ENCODE measurements around the gene OR2Z1.

Gene OR2Z1, protein sequence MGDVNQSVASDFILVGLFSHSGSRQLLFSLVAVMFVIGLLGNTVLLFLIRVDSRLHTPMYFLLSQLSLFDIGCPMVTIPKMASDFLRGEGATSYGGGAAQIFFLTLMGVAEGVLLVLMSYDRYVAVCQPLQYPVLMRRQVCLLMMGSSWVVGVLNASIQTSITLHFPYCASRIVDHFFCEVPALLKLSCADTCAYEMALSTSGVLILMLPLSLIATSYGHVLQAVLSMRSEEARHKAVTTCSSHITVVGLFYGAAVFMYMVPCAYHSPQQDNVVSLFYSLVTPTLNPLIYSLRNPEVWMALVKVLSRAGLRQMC

DNA sequence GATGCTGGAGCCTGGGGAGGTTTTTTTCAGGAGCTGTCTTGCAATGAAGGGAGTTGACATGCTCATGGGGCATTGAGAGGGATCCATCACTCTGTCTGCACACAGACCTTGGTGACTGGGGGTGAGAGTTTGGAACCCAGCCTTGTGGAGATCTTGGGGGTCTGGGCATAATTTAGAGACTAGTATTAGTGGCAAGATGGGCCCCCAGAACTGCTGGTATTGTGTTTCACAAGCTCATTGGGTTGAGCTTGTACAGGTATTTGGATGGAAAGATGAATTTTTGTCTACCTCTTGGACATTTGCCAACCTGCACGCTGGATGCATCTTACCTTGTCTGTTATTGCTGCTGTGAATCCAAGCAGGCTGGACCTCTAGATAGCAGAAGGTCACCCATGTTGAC lies at the start of gene OR2Z1:
OR2Z1 (plus strand) TSS at position 301 of the 400 bp plus-strand sequence. CDS start 9,395 bp downstream, outside the sequence.
- Histone ChIP-seq H3K9ac (ENCODE audit: low read depth in 1 of 2, low read length in 2 of 2) (no peak within 1 kb of the TSS), H3K27me3 (ENCODE audit: control insufficient read depth in 1 of 2, insufficient read depth in 2 of 2, low read length in 2 of 2) (no peaks in the 10 kb centered on the region), H3K27ac (ENCODE audit: low read depth, low read length) (no peak within 1 kb of the TSS), H3K4me1 (ENCODE audit: control insufficient read depth in 1 of 2, insufficient read depth in 2 of 2, low read length in 2 of 2) (no peaks in the 10 kb centered on the region), H3K36me3 (ENCODE audit: control insufficient read depth in 1 of 2, insufficient read depth in 2 of 2, low read length in 2 of 2) (no peaks in the 10 kb centered on the region), H3K4me3 (ENCODE audit: low read depth in 1 of 2, low read length in 2 of 2) (no peak within 1 kb of the TSS), H3K9me3 (ENCODE audit: control insufficient read depth in 1 of 2, low read length in 2 of 2) (no peaks in the 10 kb centered on the region)

DNA sequence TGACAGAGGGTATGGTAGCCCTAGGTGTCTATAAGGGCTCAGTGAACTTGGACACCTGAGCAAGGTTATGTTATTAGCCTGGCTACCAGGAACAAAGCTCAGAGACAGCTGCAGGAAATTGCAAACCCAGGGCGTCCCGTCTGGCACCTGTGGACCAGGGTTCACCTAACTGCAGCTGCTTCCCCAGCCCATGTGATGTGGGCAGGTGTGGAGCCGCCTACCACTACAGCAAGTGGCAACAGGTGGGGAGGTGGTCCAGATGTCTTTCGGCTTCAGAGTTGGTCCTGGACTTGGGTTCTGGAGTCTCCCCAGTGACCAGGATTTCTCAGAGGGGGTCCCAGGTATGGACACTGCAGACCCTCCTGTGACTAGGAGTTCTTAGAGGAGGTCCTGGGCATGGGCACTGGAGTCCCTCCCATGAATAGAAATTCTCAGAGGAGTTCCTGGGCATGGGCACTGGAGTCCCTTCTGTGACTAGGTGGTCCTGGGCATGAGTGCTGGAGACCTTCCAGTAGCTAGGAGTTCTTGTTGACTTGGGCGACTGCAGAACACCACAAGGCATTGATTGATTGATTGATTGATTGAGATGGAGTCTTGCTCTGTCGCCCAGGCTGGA lies 48.0 kb upstream of the OR2Z1 start:
- Histone ChIP-seq H3K27ac (ENCODE audit: low read depth, low read length) (no peak overlapping the region), H3K9ac (ENCODE audit: low read depth in 1 of 2, low read length in 2 of 2) (no peak overlapping the region), H3K4me3 (ENCODE audit: low read depth in 1 of 2, low read length in 2 of 2) (no peak overlapping the region), H3K27me3 (ENCODE audit: control insufficient read depth in 1 of 2, insufficient read depth in 2 of 2, low read length in 2 of 2) (no peaks in the 10 kb centered on the region), H3K9me3 (ENCODE audit: control insufficient read depth in 1 of 2, low read length in 2 of 2) (peaks cover 0 to 3% of the 10 kb centered on the region in 2 donors), H3K36me3 (ENCODE audit: control insufficient read depth in 1 of 2, insufficient read depth in 2 of 2, low read length in 2 of 2) (no peaks in the 10 kb centered on the region), H3K4me1 (ENCODE audit: control insufficient read depth in 1 of 2, insufficient read depth in 2 of 2, low read length in 2 of 2) (no peaks in the 10 kb centered on the region)

DNA sequence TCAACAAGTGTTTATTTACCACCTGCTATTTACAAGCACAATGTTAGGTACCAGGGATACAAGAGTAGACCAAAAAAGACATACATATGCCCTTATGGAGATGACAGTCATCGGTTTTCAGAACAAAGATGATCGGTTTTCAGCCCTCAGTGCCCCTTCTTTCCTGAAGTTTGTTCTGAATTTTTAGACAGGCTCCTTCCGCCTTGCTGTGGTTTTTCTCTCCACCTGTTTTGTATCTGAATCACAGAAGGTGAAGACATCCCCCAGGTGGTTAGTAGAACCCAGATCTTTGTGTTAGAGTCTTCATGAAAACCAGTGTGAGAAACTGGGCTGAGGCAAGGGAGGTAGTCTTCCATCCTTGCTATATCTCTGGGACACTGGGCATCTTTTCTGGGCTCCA lies 46.4 kb upstream of the OR2Z1 start:
- Histone ChIP-seq H3K4me3 (ENCODE audit: low read depth in 1 of 2, low read length in 2 of 2) (no peak overlapping the region), H3K36me3 (ENCODE audit: control insufficient read depth in 1 of 2, insufficient read depth in 2 of 2, low read length in 2 of 2) (no peaks in the 10 kb centered on the region), H3K9me3 (ENCODE audit: control insufficient read depth in 1 of 2, low read length in 2 of 2) (peaks cover 0 to 3% of the 10 kb centered on the region in 2 donors), H3K27ac (ENCODE audit: low read depth, low read length) (no peak overlapping the region), H3K27me3 (ENCODE audit: control insufficient read depth in 1 of 2, insufficient read depth in 2 of 2, low read length in 2 of 2) (no peaks in the 10 kb centered on the region), H3K9ac (ENCODE audit: low read depth in 1 of 2, low read length in 2 of 2) (no peak overlapping the region), H3K4me1 (ENCODE audit: control insufficient read depth in 1 of 2, insufficient read depth in 2 of 2, low read length in 2 of 2) (no peaks in the 10 kb centered on the region)

DNA sequence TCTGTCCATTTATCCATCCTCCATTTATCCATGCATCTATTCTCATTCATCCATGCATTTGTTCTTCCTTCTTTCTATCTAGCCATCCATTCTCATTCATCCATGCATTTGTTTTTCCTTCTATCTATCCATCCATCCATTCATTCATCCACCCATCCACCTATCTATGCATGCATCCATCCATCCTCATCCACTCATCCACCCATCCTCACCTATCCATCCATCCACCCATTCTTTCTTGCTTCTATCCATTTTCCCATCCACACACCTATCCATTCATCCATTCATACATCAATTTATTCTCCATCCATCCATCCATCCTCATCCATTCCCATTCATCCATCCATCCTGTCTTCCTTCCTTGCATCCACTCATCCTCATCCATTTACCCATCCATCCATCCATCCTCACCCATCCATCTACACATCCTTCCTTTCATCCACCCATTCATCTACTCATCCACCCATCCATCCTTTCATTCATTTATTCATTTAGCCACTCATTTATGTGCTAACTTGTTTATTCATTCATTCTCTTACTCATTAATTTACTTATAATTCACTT lies 43.1 kb upstream of the OR2Z1 start:
- H3K9me3 ChIP-seq (ENCODE audit: control insufficient read depth in 1 of 2, low read length in 2 of 2), result peaks cover 0 to 3% of the 10 kb centered on the region in 2 donors
- no peak overlapping the region for H3K27ac ChIP-seq (ENCODE audit: low read depth, low read length)
- no peaks in the 10 kb centered on the region for H3K36me3 ChIP-seq (ENCODE audit: control insufficient read depth in 1 of 2, insufficient read depth in 2 of 2, low read length in 2 of 2)
- no peak overlapping the region for H3K9ac ChIP-seq (ENCODE audit: low read depth in 1 of 2, low read length in 2 of 2)
- H3K27me3 ChIP-seq (ENCODE audit: control insufficient read depth in 1 of 2, insufficient read depth in 2 of 2, low read length in 2 of 2), result no peaks in the 10 kb centered on the region
- H3K4me1 ChIP-seq (ENCODE audit: control insufficient read depth in 1 of 2, insufficient read depth in 2 of 2, low read length in 2 of 2), result no peaks in the 10 kb centered on the region
- no peak overlapping the region for H3K4me3 ChIP-seq (ENCODE audit: low read depth in 1 of 2, low read length in 2 of 2)

DNA sequence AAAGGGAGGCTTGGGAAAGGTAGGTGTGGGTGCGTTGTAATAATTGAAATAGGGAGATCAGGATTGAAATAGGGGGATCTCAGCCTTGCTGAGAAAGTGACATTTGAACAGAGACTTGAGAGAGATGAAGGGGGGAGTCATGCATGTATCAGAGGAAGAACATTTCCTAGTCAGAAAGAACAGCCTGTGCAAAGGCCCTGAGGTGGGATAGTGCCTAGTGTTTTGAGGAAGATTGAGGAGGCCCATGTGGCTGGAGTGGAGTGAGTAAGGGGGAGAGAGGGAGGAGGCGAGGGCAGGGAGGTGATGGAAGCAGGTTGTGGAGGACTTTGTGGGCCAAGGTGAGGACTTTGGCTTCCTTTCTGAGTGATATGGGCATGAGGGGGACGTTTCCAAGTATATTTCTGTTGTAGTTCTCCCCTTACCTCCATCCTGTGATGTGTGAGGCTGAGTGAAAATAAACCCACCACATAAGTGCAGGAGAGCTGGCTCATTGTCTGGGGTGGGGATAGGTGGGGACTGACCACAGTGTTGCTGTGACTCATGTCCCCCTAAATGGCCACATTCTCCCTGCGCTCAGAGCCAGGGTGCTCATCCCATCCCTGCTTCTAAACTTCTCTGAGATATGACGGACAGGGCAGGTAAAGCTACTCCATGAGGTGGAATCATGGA lies 40.6 kb upstream of the OR2Z1 start:
- no peaks in the 10 kb centered on the region for H3K36me3 ChIP-seq (ENCODE audit: control insufficient read depth in 1 of 2, insufficient read depth in 2 of 2, low read length in 2 of 2)
- H3K4me1 ChIP-seq (ENCODE audit: control insufficient read depth in 1 of 2, insufficient read depth in 2 of 2, low read length in 2 of 2), result no peaks in the 10 kb centered on the region
- no peak overlapping the region for H3K27ac ChIP-seq (ENCODE audit: low read depth, low read length)
- H3K27me3 ChIP-seq (ENCODE audit: control insufficient read depth in 1 of 2, insufficient read depth in 2 of 2, low read length in 2 of 2), result no peaks in the 10 kb centered on the region
- no peak overlapping the region for H3K4me3 ChIP-seq (ENCODE audit: low read depth in 1 of 2, low read length in 2 of 2)
- peaks cover 0 to 3% of the 10 kb centered on the region in 2 donors for H3K9me3 ChIP-seq (ENCODE audit: control insufficient read depth in 1 of 2, low read length in 2 of 2)
- no peak overlapping the region for H3K9ac ChIP-seq (ENCODE audit: low read depth in 1 of 2, low read length in 2 of 2)

DNA sequence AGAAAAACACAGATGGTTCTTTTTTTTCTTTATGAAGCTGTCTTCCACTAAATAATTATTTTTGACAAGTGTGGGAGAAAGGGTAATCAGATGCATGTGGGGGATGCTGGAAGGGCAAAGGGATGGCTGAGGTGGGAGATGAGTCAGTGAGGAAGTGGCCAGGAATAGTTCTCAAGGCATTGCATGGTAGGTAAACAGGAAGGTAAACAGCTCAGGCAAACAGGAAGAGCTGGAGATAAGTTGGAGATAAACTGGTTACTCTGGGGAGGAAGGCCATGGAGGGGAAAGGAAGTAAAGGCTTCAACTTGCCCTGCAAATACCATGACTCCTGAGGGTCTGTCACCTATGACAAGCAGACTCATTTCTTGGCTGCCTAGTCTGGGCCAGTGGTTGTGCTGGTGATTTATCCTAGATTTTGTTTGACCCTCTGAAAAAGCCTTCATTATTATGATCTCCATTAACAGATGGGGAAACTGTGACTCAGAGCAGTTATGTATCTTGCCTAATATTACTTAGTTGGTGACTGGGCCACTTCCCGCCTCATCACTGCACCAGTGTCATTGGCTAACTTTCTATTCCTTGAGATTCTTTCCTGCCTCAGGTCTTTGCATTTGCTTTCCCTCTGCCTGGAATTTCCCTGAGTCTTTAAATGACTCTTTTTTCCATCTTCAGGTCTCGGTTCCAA lies 39.9 kb upstream of the OR2Z1 start:
- no peaks in the 10 kb centered on the region for H3K27me3 ChIP-seq (ENCODE audit: control insufficient read depth in 1 of 2, insufficient read depth in 2 of 2, low read length in 2 of 2)
- no peaks in the 10 kb centered on the region for H3K36me3 ChIP-seq (ENCODE audit: control insufficient read depth in 1 of 2, insufficient read depth in 2 of 2, low read length in 2 of 2)
- H3K4me3 ChIP-seq (ENCODE audit: low read depth in 1 of 2, low read length in 2 of 2), result no peak overlapping the region
- H3K27ac ChIP-seq (ENCODE audit: low read depth, low read length), result no peak overlapping the region
- peaks cover 0 to 3% of the 10 kb centered on the region in 2 donors for H3K9me3 ChIP-seq (ENCODE audit: control insufficient read depth in 1 of 2, low read length in 2 of 2)
- no peak overlapping the region for H3K9ac ChIP-seq (ENCODE audit: low read depth in 1 of 2, low read length in 2 of 2)
- H3K4me1 ChIP-seq (ENCODE audit: control insufficient read depth in 1 of 2, insufficient read depth in 2 of 2, low read length in 2 of 2), result no peaks in the 10 kb centered on the region

DNA sequence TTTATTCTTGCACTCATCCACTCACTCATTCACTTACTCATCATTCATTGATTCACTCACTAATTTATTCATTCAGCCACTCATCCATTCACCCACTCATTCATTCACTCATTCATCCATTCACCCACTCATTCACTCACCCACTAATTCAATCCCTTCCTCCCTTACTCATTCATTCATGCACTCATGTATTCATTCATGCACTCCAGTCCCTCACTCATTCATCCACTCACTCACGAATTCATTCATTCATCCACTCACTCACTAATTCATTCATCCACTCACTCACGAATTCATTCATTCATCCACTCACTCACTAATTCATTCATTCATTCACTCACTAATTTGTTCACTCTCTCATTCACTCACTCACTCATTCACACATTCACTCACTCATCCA lies 39.0 kb upstream of the OR2Z1 start:
- no peak overlapping the region for H3K4me3 ChIP-seq (ENCODE audit: low read depth in 1 of 2, low read length in 2 of 2)
- no peak overlapping the region for H3K27ac ChIP-seq (ENCODE audit: low read depth, low read length)
- no peaks in the 10 kb centered on the region for H3K4me1 ChIP-seq (ENCODE audit: control insufficient read depth in 1 of 2, insufficient read depth in 2 of 2, low read length in 2 of 2)
- no peak overlapping the region for H3K9ac ChIP-seq (ENCODE audit: low read depth in 1 of 2, low read length in 2 of 2)
- H3K9me3 ChIP-seq (ENCODE audit: control insufficient read depth in 1 of 2, low read length in 2 of 2), result peaks cover 0 to 3% of the 10 kb centered on the region in 2 donors
- H3K27me3 ChIP-seq (ENCODE audit: control insufficient read depth in 1 of 2, insufficient read depth in 2 of 2, low read length in 2 of 2), result no peaks in the 10 kb centered on the region
- no peaks in the 10 kb centered on the region for H3K36me3 ChIP-seq (ENCODE audit: control insufficient read depth in 1 of 2, insufficient read depth in 2 of 2, low read length in 2 of 2)

DNA sequence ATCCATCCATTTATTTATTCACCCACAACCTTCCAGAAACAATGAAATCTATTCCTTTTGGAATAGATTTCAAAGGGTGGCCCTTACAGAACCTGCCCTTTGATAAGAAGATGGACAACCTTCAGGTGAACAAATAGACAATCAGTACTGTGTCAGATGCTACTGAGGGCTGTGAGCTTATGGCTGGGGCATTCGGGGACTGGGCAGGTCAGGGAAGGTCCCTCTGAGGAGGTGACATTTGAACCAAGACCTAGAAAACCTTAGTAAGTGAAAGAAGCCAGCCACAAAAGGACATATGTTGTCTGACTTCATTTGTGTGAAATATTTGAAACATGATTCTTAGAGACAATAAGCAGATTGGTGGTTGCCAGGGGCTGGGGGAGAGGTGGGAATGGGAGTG lies 38.5 kb upstream of the OR2Z1 start:
- Histone ChIP-seq H3K27me3 (ENCODE audit: control insufficient read depth in 1 of 2, insufficient read depth in 2 of 2, low read length in 2 of 2) (no peaks in the 10 kb centered on the region), H3K36me3 (ENCODE audit: control insufficient read depth in 1 of 2, insufficient read depth in 2 of 2, low read length in 2 of 2) (no peaks in the 10 kb centered on the region)

DNA sequence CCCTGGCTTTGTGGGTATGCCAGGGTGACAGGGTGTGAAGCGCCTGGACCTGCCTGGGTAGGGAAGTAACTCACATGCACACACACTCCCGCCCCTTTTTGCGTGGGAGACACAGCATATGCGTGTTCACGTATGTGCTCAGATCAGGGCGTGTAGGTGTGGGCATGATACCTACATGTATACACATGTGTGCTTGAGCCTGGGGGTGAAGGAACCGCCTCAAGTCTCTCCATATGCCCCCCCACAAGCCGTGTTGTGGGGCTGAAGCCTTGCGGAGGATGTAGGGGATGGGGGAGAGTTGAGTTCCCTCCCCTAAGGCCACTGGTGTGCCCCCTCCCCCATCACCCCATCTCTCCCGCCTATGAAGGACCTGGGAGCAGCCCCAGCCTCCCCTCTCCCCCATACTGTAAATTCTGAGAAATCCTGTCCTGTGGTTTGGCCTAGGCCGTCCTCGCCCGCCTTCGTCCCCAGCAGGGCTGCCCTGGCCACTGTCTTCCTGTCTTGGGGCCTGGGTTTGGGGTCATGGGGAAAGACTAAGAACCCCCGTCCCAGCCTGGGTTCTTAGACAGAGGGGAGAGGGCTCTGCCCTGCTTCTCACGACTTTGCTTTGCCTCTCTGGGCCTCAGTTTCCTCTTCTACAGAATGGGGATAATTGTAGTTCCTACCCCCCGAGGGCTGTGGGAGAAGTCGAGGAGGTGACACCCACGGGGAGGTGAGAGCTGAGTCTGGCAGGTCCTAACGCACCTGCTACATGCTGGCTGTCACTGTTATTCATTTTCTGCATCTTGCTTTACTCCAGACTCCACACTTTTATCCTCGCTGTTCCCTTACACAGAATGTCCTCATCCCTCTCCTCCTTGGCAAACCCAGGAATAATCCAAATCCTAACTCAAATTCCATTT lies 37.2 kb upstream of the OR2Z1 start:
- no peaks in the 10 kb centered on the region for H3K27me3 ChIP-seq (ENCODE audit: control insufficient read depth in 1 of 2, insufficient read depth in 2 of 2, low read length in 2 of 2)
- no peak overlapping the region for H3K27ac ChIP-seq (ENCODE audit: low read depth, low read length)
- no peaks in the 10 kb centered on the region for H3K9me3 ChIP-seq (ENCODE audit: control insufficient read depth in 1 of 2, low read length in 2 of 2)
- H3K4me1 ChIP-seq (ENCODE audit: control insufficient read depth in 1 of 2, insufficient read depth in 2 of 2, low read length in 2 of 2), result no peaks in the 10 kb centered on the region
- no peak overlapping the region for H3K4me3 ChIP-seq (ENCODE audit: low read depth in 1 of 2, low read length in 2 of 2)
- H3K9ac ChIP-seq (ENCODE audit: low read depth in 1 of 2, low read length in 2 of 2), result no peak overlapping the region
- H3K36me3 ChIP-seq (ENCODE audit: control insufficient read depth in 1 of 2, insufficient read depth in 2 of 2, low read length in 2 of 2), result no peaks in the 10 kb centered on the region

More for the DNA sequence above, 38.5 kb upstream of the OR2Z1 start:
- H3K9ac ChIP-seq (ENCODE audit: low read depth in 1 of 2, low read length in 2 of 2), result no peak overlapping the region
- H3K4me3 ChIP-seq (ENCODE audit: low read depth in 1 of 2, low read length in 2 of 2), result no peak overlapping the region
- no peak overlapping the region for H3K27ac ChIP-seq (ENCODE audit: low read depth, low read length)
- H3K4me1 ChIP-seq (ENCODE audit: control insufficient read depth in 1 of 2, insufficient read depth in 2 of 2, low read length in 2 of 2), result no peaks in the 10 kb centered on the region
- H3K9me3 ChIP-seq (ENCODE audit: control insufficient read depth in 1 of 2, low read length in 2 of 2), result peaks cover 0 to 2% of the 10 kb centered on the region in 2 donors
